ENCODE results near the gene WNK4. TPM values are rescaled to one million over a fixed set of nuclear protein-coding genes. Genes with fewer than 3 reads are reported as not detected.

Gene WNK4
- total and polyA plus RNA-seq, 10 of the 15 experiments (the other 5 are each of a cell fraction or from before 2014, with no cell fraction given): 0.06 to 0.29 (median 0.13) TPM; not detected in 5

- TF ChIP-seq E4F1 (IDR thresholded peaks at IDR 0.05; ENCODE audit: borderline replicate concordance, partially characterized antibody) (no peak), FOS (IDR thresholded peaks at IDR 0.05; ENCODE audit: borderline replicate concordance, extremely low read depth, insufficient read length) (no peak), EP300 (IDR thresholded peaks at IDR 0.05; ENCODE audit: borderline replicate concordance in 1 of 2, control insufficient read depth in 1 of 2, low read depth in 2 of 2, low read length in 2 of 2) (peak in 1 of 2 experiments; percentile 21; a peak in 1 of 4 replicates), PAX5 (IDR thresholded peaks at IDR 0.05; ENCODE audit: borderline replicate concordance, low read depth, low read length) (peak; percentile 56; the same call in 1 of the 2 replicates), JUNB (IDR thresholded peaks at IDR 0.05) (no peak), CHD2 (IDR thresholded peaks at IDR 0.05; ENCODE audit: borderline replicate concordance, low read depth, low read length) (0 out of 2 replicates have a peak, but pooled peaks have one; percentile 24), SREBF1 (IDR thresholded peaks at IDR 0.05; ENCODE audit: low read length) (no peak), ESRRA (IDR thresholded peaks at IDR 0.05; ENCODE audit: low read length) (no peak), PKNOX1 (IDR thresholded peaks at IDR 0.05) (no peak), POLR2AphosphoS5 (IDR thresholded peaks at IDR 0.05; ENCODE audit: low read length) (no peak), FOXM1 (IDR thresholded peaks at IDR 0.05; ENCODE audit: low read depth, low read length) (peak; percentile 83), ATF3 (IDR thresholded peaks at IDR 0.05; ENCODE audit: borderline replicate concordance, extremely low read depth, low read depth, low read length) (no peak), TCF7 (IDR thresholded peaks at IDR 0.05; ENCODE audit: borderline replicate concordance) (peak; percentile 15; the same call in 1 of the 2 replicates), HCFC1 (IDR thresholded peaks at IDR 0.05; ENCODE audit: low read length) (no peak), CREB1 (IDR thresholded peaks at IDR 0.05; ENCODE audit: low read depth) (no peak), TBL1XR1 (IDR thresholded peaks at IDR 0.05; ENCODE audit: low read depth, low read length) (peak; percentile 93), CBFB (IDR thresholded peaks at IDR 0.05; ENCODE audit: low read depth) (peak; percentile 50; the same call in 1 of the 2 replicates), NFYB (IDR thresholded peaks at IDR 0.05; ENCODE audit: insufficient read depth, low read depth, low read length) (no peak), RELA (IDR thresholded peaks at IDR 0.05; ENCODE audit: borderline replicate concordance, partially characterized antibody) (peak; percentile 86), SMAD1 (IDR thresholded peaks at IDR 0.05; ENCODE audit: low read depth, partially characterized antibody) (no peak), PRDM15 (CRISPR knock-in tag; IDR thresholded peaks at IDR 0.05) (no peak)
These were observed 4.8 kb upstream of the WNK4 start (continued) for GRCh38 chr17:42775534-42776098.

All from GM12878 (cell line).